IPS-15b (cell line): ENCODE data around the gene DOCK1.
A peak's percentile ranks its signal among the peaks of the same experiment; 100 is the strongest.
"Not testable (repeated sequence)": the region's sequence is repeated elsewhere in the genome, so short reads cannot be mapped to it uniquely, and the experiment has no call there.

Experiments
- H3K27me3 ChIP-seq: one replicate; pipeline ENCODE4 v1.6.1; 2013; ENCODE audit warnings: low read length; ENCODE audit not compliant: control insufficient read depth, insufficient read depth
- H3K36me3 ChIP-seq: one replicate; pipeline ENCODE4 v1.6.1; 2013; ENCODE audit warnings: low read length; ENCODE audit not compliant: control insufficient read depth, insufficient read depth
- H3K4me1 ChIP-seq: one replicate; pipeline ENCODE4 v1.6.1; 2013; ENCODE audit warnings: mild to moderate bottlenecking, low read length; ENCODE audit not compliant: control insufficient read depth, insufficient read depth
- H3K4me3 ChIP-seq: one replicate; pipeline ENCODE4 v1.5.1; 2013; ENCODE audit warnings: low read depth, low read length
- H3K9ac ChIP-seq: one replicate; pipeline ENCODE4 v1.6.1; 2013; ENCODE audit warnings: low read depth, mild to moderate bottlenecking, low read length
- H3K9me3 ChIP-seq: one replicate; pipeline ENCODE4 v1.6.1; 2013; ENCODE audit warnings: mild to moderate bottlenecking, low read length; ENCODE audit not compliant: control insufficient read depth, insufficient read depth

DOCK1 gene

DNA sequence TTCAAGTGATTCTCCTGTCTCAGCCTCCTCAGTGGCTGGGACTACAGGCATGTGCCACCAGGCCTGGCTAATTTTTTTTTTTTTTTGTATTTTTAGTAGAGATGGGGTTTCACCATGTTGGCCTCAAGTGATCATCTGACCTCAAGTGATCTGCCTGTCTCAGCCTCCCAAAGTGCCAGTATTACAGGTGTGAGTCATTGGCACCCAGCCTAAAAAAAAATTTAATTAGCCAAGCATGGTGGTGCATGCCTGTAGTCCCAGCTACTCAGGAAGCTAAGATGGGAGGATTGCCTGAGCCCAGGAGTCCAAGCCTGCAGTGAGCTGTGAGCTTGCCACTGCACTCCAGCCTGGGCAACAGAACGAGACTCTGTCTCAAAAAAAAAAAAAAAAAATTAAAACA is 16.8 kb upstream of the DOCK1 start:
- not testable (repeated sequence) for H3K4me1 ChIP-seq, H3K9ac ChIP-seq

DNA sequence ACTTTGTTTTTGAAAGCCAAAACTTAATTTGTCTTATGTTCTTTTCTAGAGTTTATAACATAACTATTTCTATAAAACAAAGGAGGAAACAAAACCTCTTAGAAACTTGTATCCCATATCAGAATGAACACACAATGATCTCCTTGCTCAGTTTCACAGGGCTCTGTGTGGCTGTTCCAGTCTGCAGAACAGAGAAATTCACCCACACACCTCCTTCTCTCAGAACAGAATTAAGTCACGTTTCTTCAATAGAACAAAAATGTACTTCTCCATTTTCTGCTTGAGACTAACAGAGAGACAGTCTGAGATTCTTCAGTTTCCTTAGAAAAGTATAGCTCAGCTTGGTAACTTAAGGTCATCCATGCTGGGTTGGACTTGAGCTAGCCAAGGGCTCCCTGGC is 15.8 kb upstream of the DOCK1 start:
- H3K4me3 ChIP-seq = no peak overlapping the region
- H3K4me1 ChIP-seq = no peaks in the 10 kb centered on the region
- H3K9me3 ChIP-seq = no peaks in the 10 kb centered on the region
- H3K9ac ChIP-seq = no peak overlapping the region
- H3K36me3 ChIP-seq = no peaks in the 10 kb centered on the region
- H3K27me3 ChIP-seq = no peaks in the 10 kb centered on the region

More for the DNA sequence above, 16.8 kb upstream of the DOCK1 start:
- not testable (repeated sequence) for H3K9me3 ChIP-seq, H3K36me3 ChIP-seq, H3K27me3 ChIP-seq, H3K4me3 ChIP-seq

- not testable (repeated sequence) for H3K36me3 ChIP-seq
Observed at GRCh38 chr10:126890797-126891196, 14.4 kb upstream of the DOCK1 start.

GRCh38 chr10:126892226-126893175 is 12.7 kb upstream of the DOCK1 start:
- Histone ChIP-seq H3K9ac (no peak overlapping the region), H3K4me1 (no peaks in the 10 kb centered on the region), H3K4me3 (no peak overlapping the region), H3K27me3 (no peaks in the 10 kb centered on the region), H3K36me3 (no peaks in the 10 kb centered on the region), H3K9me3 (no peaks in the 10 kb centered on the region)

More at GRCh38 chr10:126890797-126891196, 14.4 kb upstream of the DOCK1 start:
- not testable (repeated sequence) for H3K27me3 ChIP-seq, H3K4me1 ChIP-seq, H3K4me3 ChIP-seq, H3K9ac ChIP-seq, H3K9me3 ChIP-seq

DNA sequence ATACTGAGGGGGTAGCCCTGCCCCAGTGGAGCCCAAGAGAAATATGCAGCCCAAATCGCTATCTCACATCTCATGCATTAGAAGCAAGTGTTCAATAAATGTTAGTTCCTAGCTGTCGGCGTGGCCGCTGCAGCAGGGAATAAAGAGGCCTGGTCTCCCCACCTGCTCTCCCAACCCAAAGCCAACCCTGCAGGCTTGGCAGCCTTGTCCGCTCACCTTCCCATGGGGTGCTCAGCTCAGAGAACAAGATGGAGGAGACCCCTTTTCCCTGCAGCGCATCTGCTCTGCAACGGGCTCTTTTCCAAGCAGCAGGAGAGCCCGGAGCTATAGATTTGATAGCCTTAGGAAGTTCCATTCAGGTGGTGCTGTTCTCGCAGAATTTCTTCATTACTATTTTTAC is 12.0 kb upstream of the DOCK1 start:
- Histone ChIP-seq H3K27me3 (no peaks in the 10 kb centered on the region), H3K4me1 (no peaks in the 10 kb centered on the region), H3K9me3 (no peaks in the 10 kb centered on the region), H3K9ac (no peak overlapping the region), H3K4me3 (no peak overlapping the region), H3K36me3 (no peaks in the 10 kb centered on the region)

- no peaks in the 10 kb centered on the region for H3K4me1 ChIP-seq
- no peaks in the 10 kb centered on the region for H3K27me3 ChIP-seq
- H3K9ac ChIP-seq = no peak overlapping the region
Observed at GRCh38 chr10:126893841-126894240, 11.4 kb upstream of the DOCK1 start.

DNA sequence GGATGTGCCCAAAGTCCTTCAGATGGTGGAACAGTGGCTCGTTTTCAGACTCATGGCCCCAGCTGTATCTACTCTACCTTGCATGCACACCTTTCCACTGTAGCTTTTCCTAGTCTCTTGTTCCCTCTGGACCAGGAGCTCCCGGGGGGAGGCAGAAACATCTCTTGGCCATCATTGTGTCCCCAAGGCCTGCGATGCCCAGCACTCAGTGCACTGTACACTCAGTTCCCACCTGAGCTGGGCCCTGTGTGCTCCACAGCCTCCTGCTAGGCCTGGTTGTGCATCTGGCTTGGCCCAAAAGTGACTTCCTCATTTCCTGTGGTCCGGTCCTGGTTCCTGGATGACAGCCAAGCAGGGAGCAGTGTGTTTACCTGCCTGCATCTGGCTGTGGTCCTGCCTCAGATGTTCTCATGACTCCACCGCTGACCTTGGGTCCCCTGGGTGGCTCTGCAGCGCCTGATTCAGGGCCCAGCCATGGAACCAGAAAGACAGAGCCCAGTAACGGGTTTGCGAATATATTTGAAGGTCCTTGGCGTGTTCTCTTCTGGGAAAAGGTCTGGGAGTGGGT is 9.9 kb upstream of the DOCK1 start:
- no peaks in the 10 kb centered on the region for H3K4me1 ChIP-seq
- H3K9me3 ChIP-seq = no peaks in the 10 kb centered on the region
- no peak overlapping the region for H3K9ac ChIP-seq
- H3K27me3 ChIP-seq = no peaks in the 10 kb centered on the region
- no peak overlapping the region for H3K4me3 ChIP-seq
- H3K36me3 ChIP-seq = no peaks in the 10 kb centered on the region

More at GRCh38 chr10:126893841-126894240, 11.4 kb upstream of the DOCK1 start:
- Histone ChIP-seq H3K36me3 (no peaks in the 10 kb centered on the region), H3K4me3 (no peak overlapping the region), H3K9me3 (no peaks in the 10 kb centered on the region)

DNA sequence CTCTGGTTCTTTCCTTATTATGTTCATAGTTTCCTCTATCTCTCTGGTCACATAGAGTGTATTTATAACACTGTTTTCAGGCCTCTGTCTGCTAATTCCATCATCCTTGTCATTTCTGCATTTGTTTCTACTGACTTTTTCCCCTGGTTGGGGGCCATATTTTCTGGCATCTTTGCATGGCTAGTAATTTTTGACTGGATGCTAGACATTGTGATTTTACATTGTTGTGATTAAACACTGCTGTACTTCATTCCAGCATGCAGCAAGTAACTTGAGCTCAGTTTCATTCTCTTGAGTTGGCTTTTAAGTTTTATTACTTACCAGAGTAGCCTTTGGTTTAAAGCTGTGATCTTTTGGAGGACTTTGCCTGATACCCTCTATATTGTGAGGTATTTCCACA is 6.8 kb upstream of the DOCK1 start:
- Histone ChIP-seq H3K27me3 (no peaks in the 10 kb centered on the region), H3K4me1 (no peaks in the 10 kb centered on the region), H3K9ac (no peak overlapping the region), H3K4me3 (no peak overlapping the region), H3K36me3 (peaks cover 2% of the 10 kb centered on the region), H3K9me3 (no peaks in the 10 kb centered on the region)

GRCh38 chr10:126899529-126899928 is 5.7 kb upstream of the DOCK1 start:
- not testable (repeated sequence) for H3K9me3 ChIP-seq, H3K4me1 ChIP-seq, H3K36me3 ChIP-seq, H3K27me3 ChIP-seq, H3K9ac ChIP-seq, H3K4me3 ChIP-seq

- Histone ChIP-seq H3K4me3 (no peak overlapping the region), H3K27me3 (no peaks in the 10 kb centered on the region)
Observed at GRCh38 chr10:126902157-126902556, 3.1 kb upstream of the DOCK1 start.

DNA sequence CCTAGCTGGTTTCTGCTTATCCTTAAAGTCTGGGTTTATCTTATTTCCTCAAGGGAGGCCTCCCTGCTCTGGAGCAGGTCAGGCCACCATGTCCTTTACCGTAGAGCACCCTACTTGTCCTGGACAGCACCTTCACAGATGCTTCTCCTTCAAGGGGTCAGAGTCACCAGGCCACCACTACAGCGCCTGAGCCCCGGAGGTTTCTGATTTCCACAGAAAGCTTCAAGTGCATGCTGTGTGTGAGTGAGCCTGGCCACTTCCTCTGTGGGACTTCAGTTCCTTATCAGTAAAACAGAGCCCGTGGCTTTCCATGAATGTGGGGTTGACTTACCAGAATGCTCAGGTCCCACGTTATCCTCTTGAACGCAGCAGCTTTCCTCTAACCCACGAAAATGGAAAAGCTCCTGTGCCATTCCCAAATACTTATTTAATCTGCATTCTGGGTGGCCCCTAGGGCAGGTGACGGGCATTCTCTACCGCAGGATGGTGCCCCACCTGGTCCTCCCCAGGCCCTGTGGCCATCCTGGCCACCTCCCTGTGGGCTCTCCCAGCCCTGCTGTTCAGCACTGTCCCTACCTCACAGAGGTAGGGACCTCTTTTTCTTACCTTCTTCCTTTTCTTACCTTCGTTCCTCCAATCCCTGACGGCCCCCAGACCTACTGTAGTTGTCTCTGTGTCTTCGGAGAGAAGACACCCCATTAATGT is 1.4 kb upstream of the DOCK1 start:
- Histone ChIP-seq H3K9ac (no peak overlapping the region), H3K27me3 (no peaks in the 10 kb centered on the region), H3K9me3 (no peaks in the 10 kb centered on the region), H3K4me1 (peaks cover 2% of the 10 kb centered on the region), H3K36me3 (peaks cover 6% of the 10 kb centered on the region), H3K4me3 (no peak overlapping the region)

More at GRCh38 chr10:126902157-126902556, 3.1 kb upstream of the DOCK1 start:
- Histone ChIP-seq H3K4me1 (no peaks in the 10 kb centered on the region), H3K9ac (no peak overlapping the region), H3K9me3 (no peaks in the 10 kb centered on the region), H3K36me3 (peaks cover 6% of the 10 kb centered on the region)

- Histone ChIP-seq H3K9me3 (no peaks in the 10 kb centered on the region), H3K4me3 (peak overlapping the region; percentile 68), H3K36me3 (peaks cover 6% of the 10 kb centered on the region), H3K9ac (peak overlapping the region; percentile 54), H3K4me1 (peaks cover 2% of the 10 kb centered on the region), H3K27me3 (no peaks in the 10 kb centered on the region)
Observed at GRCh38 chr10:126904516-126904817, 761 bp upstream of the DOCK1 start.
